Astrocyte (in vitro differentiated cells and primary cell): Measurements from ENCODE around the gene LRRC7. TPM values are rescaled to one million over a fixed set of nuclear protein-coding genes. Genes with fewer than 3 reads are reported as not detected.

ENCODE experiments used
- DNase-seq: peaks from one replicate; pipeline ENCODE4 v3.0.0-alpha.2; 2010; ENCODE audit warnings: low read depth
- FAIRE-seq: peaks from 2 replicates; lab custom pipeline; 2011; peaks lifted over from hg19 to GRCh38; lab: Jason Lieb, UNC
- H2AFZ ChIP-seq: 2 replicates; pipeline ENCODE4 v1.6.0; 2012; ENCODE audit warnings: low read depth, low read length, inconsistent platforms
- H3K27ac ChIP-seq: 2 replicates; pipeline ENCODE4 v1.5.1; 2011; ENCODE audit warnings: low read depth, low read length, inconsistent platforms
- H3K27me3 ChIP-seq: 2 replicates; pipeline ENCODE4 v1.6.0; 2011; ENCODE audit warnings: low read length, inconsistent platforms; ENCODE audit not compliant: insufficient read depth
- H3K36me3 ChIP-seq: 2 replicates; pipeline ENCODE4 v1.5.1; 2011; ENCODE audit warnings: low read length, inconsistent platforms; ENCODE audit not compliant: insufficient read depth
- H3K4me1 ChIP-seq: 2 replicates; pipeline ENCODE4 v1.5.1; 2011; ENCODE audit warnings: low read length, inconsistent platforms; ENCODE audit not compliant: insufficient read depth
- H3K4me2 ChIP-seq: 2 replicates; pipeline ENCODE4 v1.6.0; 2012; ENCODE audit warnings: low read length, inconsistent platforms
- H3K4me3 ChIP-seq: 2 replicates; pipeline ENCODE4 v1.5.1; 2011; ENCODE audit warnings: low read depth, mild to moderate bottlenecking, low read length, inconsistent platforms; ENCODE audit not compliant: insufficient read depth
- H3K79me2 ChIP-seq: 2 replicates; pipeline ENCODE4 v1.6.0; 2012; ENCODE audit warnings: mild to moderate bottlenecking, low read length, inconsistent platforms; ENCODE audit not compliant: insufficient read depth
- H3K9ac ChIP-seq: 2 replicates; pipeline ENCODE4 v1.6.0; 2012; ENCODE audit warnings: mild to moderate bottlenecking, low read length, inconsistent platforms
- H3K9me3 ChIP-seq: 2 replicates; pipeline ENCODE4 v1.5.1; 2012; ENCODE audit warnings: low read depth, mild to moderate bottlenecking, low read length, inconsistent platforms; ENCODE audit not compliant: insufficient read depth
- H4K20me1 ChIP-seq: 2 replicates; pipeline ENCODE4 v1.6.0; 2012; ENCODE audit warnings: low read length, inconsistent platforms; ENCODE audit not compliant: insufficient read depth
- H3K27ac Mint-ChIP-seq: one replicate; pipeline ENCODE4 v1.8.0; 2021; ENCODE audit warnings: mild to moderate bottlenecking, mixed read lengths; ENCODE audit not compliant: unreplicated experiment
- H3K27me3 Mint-ChIP-seq: one replicate; pipeline ENCODE4 v1.8.0; 2021; ENCODE audit warnings: low read depth, mixed read lengths; ENCODE audit not compliant: unreplicated experiment
- H3K36me3 Mint-ChIP-seq: one replicate; pipeline ENCODE4 v1.8.0; 2021; ENCODE audit warnings: low read depth, mixed read lengths; ENCODE audit not compliant: unreplicated experiment
- H3K4me1 Mint-ChIP-seq: one replicate; pipeline ENCODE4 v1.8.0; 2021; ENCODE audit warnings: low read depth, mixed read lengths; ENCODE audit not compliant: unreplicated experiment
- H3K4me3 Mint-ChIP-seq: one replicate; pipeline ENCODE4 v1.8.0; 2021; ENCODE audit warnings: mild to moderate bottlenecking, moderate library complexity, mixed read lengths; ENCODE audit not compliant: unreplicated experiment
- H3K9me3 Mint-ChIP-seq: one replicate; pipeline ENCODE4 v1.8.0; 2021; ENCODE audit warnings: mild to moderate bottlenecking, mixed read lengths; ENCODE audit not compliant: unreplicated experiment
- CTCF ChIP-seq: IDR thresholded peaks from 2 replicates; pipeline ENCODE4 v1.5.1; 2011; ENCODE audit warnings: low read depth, mild to moderate bottlenecking, inconsistent platforms, low read length, moderate library complexity; ENCODE audit not compliant: insufficient read depth
- EZH2 ChIP-seq: IDR thresholded peaks from 2 replicates; pipeline ENCODE4 v1.6.1; 2012; ENCODE audit warnings: mild to moderate bottlenecking, low read length, inconsistent platforms; ENCODE audit not compliant: insufficient read depth
- total RNA-seq: library from RNA; stranded (reverse); gene quantifications from 2 replicates; pipeline ENCODE4 v1.2.1, GENCODE V29; 2021

The LRRC7 gene
- total RNA-seq, 1 donor from 2014 or later: 0.27 TPM

GRCh38 chr1:69534829-69535228 lies 32.9 kb upstream of the LRRC7 start:
- Mint-ChIP-seq H3K36me3 (no peaks in the 10 kb centered on the region), H3K27ac (no peak overlapping the region), H3K27me3 (no peaks in the 10 kb centered on the region), H3K4me3 (no peak overlapping the region), H3K9me3 (peaks cover 2% of the 10 kb centered on the region), H3K4me1 (no peaks in the 10 kb centered on the region)
- TF ChIP-seq CTCF: no peak
- TF ChIP-seq EZH2: no peak
- DNase-seq (no peak), FAIRE-seq (no peak)
- Histone ChIP-seq H3K9me3 (no peaks in the 10 kb centered on the region), H3K27me3 (no peaks in the 10 kb centered on the region), H3K4me3 (no peak overlapping the region), H3K4me1 (no peaks in the 10 kb centered on the region), H4K20me1 (no peaks in the 10 kb centered on the region), H2AFZ (no peak overlapping the region), H3K9ac (no peak overlapping the region), H3K79me2 (no peaks in the 10 kb centered on the region), H3K36me3 (no peaks in the 10 kb centered on the region), H3K4me2 (no peak overlapping the region), H3K27ac (no peak overlapping the region)

GRCh38 chr1:69535490-69535889 lies 32.2 kb upstream of the LRRC7 start:
- no peaks in the 10 kb centered on the region for H3K36me3 ChIP-seq
- no peaks in the 10 kb centered on the region for H3K79me2 ChIP-seq
- FAIRE-seq (no peak), DNase-seq (no peak)
- no peak overlapping the region for H3K4me2 ChIP-seq
- no peak for TF ChIP-seq EZH2
- TF ChIP-seq CTCF: no peak
- H3K9me3 Mint-ChIP-seq: peaks cover 2% of the 10 kb centered on the region
- H3K4me3 Mint-ChIP-seq: no peak overlapping the region
- no peak overlapping the region for H3K9ac ChIP-seq
- no peaks in the 10 kb centered on the region for H4K20me1 ChIP-seq
- no peaks in the 10 kb centered on the region for H3K36me3 Mint-ChIP-seq
- H3K27ac Mint-ChIP-seq: no peak overlapping the region
- no peaks in the 10 kb centered on the region for H3K27me3 Mint-ChIP-seq
- no peaks in the 10 kb centered on the region for H3K27me3 ChIP-seq
- H3K27ac ChIP-seq: no peak overlapping the region
- H3K4me1 Mint-ChIP-seq: no peaks in the 10 kb centered on the region
- no peak overlapping the region for H2AFZ ChIP-seq
- H3K9me3 ChIP-seq: no peaks in the 10 kb centered on the region
- no peak overlapping the region for H3K4me3 ChIP-seq
- no peaks in the 10 kb centered on the region for H3K4me1 ChIP-seq

GRCh38 chr1:69540052-69540451 lies 27.7 kb upstream of the LRRC7 start:
- TF ChIP-seq CTCF (no peak), EZH2 (no peak)
- H3K4me2 ChIP-seq: no peak overlapping the region
- no peaks in the 10 kb centered on the region for H3K4me1 Mint-ChIP-seq
- H3K79me2 ChIP-seq: no peaks in the 10 kb centered on the region
- H3K4me1 ChIP-seq: no peaks in the 10 kb centered on the region
- H3K9me3 Mint-ChIP-seq: peaks cover 2% of the 10 kb centered on the region
- H3K27ac Mint-ChIP-seq: no peak overlapping the region
- no peak overlapping the region for H3K27ac ChIP-seq
- FAIRE-seq (no peak), DNase-seq (no peak)
- no peaks in the 10 kb centered on the region for H3K36me3 ChIP-seq
- no peak overlapping the region for H2AFZ ChIP-seq
- H3K27me3 Mint-ChIP-seq: no peaks in the 10 kb centered on the region
- no peaks in the 10 kb centered on the region for H3K9me3 ChIP-seq
- H3K36me3 Mint-ChIP-seq: no peaks in the 10 kb centered on the region
- H3K4me3 ChIP-seq: no peak overlapping the region
- H4K20me1 ChIP-seq: no peaks in the 10 kb centered on the region
- no peak overlapping the region for H3K9ac ChIP-seq
- H3K4me3 Mint-ChIP-seq: no peak overlapping the region
- H3K27me3 ChIP-seq: no peaks in the 10 kb centered on the region
